CD4-positive, alpha-beta T cell treated with Interleukin-4 for 4 hours (primary cell): ENCODE results near the gene HSFX3.
"Not testable (repeated sequence)": the region's sequence is repeated elsewhere in the genome, so short reads cannot be mapped to it uniquely, and the experiment has no call there.

Source experiments
- DNase-seq: peaks from one replicate; pipeline ENCODE4 v3.0.0-alpha.2; 2020

Gene HSFX3

DNA sequence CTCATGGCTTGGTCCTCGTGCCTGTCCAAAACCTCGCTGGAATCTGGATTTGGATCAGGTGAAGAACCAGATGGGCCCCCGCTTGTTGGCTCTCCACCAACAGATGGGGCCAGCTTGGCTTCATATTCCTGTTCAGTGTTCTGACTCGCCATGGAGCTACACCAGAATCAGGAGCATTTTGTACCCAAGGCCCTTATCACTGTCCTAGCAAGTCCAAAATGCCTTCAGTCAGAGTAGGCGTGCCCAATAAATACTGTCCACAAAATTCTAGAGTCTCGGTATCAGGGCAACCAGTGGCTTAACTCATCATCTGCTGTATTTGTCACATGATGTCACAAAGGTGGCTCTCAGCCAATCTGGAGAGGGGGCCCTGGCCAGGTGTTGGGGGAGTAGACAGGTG, at the start of gene HSFX3:
HSFX3 (minus strand) TSS at position 224 of the 400 bp plus-strand sequence; CDS start at position 152, 72 bp downstream.
- not testable (repeated sequence) for DNase-seq

DNA sequence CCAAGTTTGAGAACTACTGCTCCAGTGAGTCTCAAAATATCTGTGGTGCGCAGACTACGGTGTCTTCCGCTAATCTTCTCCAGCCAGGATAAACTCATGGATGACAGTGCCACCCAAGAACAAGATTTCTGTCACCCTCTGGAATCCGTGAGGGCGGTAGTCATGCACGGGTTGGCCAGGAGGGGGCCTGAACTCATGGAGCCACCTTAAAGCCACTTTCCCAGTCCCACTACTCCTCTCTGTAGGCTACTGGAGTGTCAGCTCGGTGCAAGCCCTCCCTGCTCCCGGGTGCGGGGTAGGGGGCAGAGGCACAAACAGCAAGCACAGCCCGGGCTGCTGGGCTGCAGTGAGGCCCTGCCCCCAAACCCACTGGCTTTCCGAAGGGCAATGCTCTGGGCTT, 48.9 kb upstream of the HSFX3 start:
- DNase-seq = not testable (repeated sequence)

GRCh38 chrX:149595943-149596342, 46.2 kb upstream of the HSFX3 start:
- DNase-seq = not testable (repeated sequence)

- DNase-seq = not testable (repeated sequence)
Measured at GRCh38 chrX:149595214-149595613, 45.5 kb upstream of the HSFX3 start, which contains the start of gene HSFX2. TSS of gene HSFX2 (minus strand) at chrX:149595314. CDS start at chrX:149594700, 614 bp downstream.

DNA sequence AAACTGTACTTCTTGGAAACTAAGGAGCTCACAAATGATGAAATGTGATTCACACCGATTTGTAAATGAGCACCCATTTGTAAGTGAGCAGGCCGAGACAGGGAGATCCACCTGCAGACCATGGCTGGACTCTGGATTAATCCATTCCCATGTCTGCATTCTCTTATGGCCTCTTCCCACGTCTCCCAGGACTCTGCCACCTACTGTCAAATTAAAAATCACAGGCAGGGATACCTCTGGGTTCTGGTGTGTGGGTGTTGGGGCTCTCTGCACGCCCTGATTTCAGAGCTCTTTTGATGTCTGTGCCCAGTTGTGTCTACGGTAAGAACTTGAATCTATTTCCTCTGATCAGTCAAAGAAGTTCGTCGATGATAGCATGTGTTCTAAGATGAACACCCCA, 41.3 kb upstream of the HSFX3 start:
- DNase-seq = not testable (repeated sequence)

GRCh38 chrX:149587359-149587758, 37.6 kb upstream of the HSFX3 start, which contains the start of gene MAGEA9B:
TSS of gene MAGEA9B (minus strand) at chrX:149587459. CDS start at chrX:149583179, 4,280 bp downstream.
- DNase-seq = not testable (repeated sequence)

DNA sequence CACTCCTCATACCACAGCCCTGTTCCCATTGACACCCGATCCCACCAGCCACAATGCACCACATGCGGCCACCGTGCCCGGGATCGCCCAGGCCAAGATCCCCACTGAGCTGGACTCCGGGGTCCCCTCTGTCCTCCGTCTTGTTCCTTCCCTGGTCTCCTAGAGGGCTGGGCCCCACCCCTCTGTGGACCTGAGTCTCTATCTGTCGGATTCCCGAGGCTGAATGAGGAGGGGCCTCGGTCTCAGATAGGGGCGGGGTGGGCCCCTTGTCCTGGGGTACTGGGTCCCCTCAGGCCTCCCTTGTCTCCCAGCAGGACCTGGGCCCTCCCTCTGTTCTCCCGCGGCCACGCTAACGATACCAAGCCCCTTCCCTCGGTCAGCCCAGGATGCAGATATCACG, 35.9 kb upstream of the HSFX3 start:
- DNase-seq = not testable (repeated sequence)

GRCh38 chrX:149573456-149573855, 23.7 kb upstream of the HSFX3 start:
- DNase-seq = not testable (repeated sequence)

DNA sequence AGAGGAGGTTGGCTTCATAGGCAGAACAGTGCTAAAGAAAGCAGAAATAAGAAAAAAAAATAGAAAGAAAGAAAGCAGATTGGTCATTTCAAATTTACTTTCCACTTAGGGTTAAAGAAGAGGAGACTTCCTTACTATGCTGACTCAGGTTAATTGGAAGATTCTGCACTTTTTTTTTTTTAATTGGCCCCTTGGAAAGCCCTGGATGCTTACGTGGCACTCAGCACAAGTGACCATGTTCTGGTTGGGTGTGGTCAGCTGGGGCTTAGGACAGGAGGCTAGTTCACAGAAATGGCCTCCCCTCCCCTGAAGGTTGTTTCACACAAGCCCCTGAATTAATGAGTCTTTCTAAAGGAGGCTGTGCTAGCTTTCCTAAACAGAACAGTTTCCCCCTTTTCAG, 23.0 kb upstream of the HSFX3 start:
- DNase-seq = no peak

DNA sequence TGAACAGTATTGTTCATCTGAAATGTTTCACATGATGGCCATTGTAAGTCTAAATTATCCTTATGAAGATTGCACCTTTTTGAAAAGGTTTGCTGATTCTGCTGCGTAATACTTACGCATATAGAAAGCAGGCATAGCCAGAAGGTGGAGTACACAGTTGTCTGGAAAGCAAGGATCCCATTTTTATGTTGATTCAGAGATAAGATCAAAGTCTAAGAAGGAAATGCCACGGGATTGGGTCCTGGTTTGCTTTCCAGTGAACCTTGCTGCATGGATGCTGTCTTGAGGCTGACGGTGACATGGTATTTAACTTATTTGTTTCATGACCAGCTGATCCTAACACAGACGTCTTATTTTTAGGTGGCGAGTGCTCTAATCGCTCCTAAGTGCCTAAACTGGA, 22.0 kb upstream of the HSFX3 start:
- DNase-seq = no peak

DNA sequence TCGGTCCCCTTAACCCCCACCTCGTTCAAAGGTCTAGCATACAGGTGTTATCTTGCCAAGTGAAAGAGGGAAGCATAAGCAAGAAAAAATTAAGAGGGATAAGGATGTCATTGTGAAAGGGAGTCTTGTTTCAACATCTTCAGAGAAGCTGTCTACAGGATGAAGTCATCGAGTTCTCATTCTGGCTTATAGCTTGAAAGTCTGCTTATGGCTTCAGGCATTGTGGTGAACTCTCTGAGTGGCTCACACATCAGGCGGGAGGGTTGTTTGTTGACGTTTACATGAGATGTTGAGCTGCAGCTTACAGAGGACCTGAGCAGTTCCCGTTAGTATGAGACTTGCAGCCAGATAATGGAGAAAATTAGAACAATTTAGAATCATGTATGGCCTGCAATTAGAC, 20.9 kb upstream of the HSFX3 start:
- no peak for DNase-seq

DNA sequence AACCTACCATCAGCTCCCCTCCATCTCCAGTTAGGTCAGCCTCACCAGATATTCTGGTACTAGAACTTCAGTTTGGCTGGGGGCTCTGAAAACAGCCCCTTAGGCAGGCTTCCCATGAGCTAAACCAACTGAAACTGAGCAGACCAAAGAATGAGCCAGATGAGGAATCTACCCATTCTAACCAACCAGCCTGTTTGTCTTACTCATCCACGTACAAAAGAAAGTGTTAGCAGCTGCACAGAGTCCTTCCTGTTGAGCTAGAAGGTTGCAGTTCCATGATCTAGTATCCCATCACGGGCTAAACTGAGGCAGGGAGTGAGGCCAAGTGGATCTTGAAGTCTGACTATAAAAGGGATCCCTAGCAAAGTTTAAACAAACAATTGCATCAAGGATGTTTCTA, 20.0 kb upstream of the HSFX3 start:
- DNase-seq = no peak

- no peak for DNase-seq
Measured at GRCh38 chrX:149568701-149569296, 19.1 kb upstream of the HSFX3 start.

- no peak for DNase-seq
Measured at GRCh38 chrX:149567621-149568417, 18.1 kb upstream of the HSFX3 start.

DNA sequence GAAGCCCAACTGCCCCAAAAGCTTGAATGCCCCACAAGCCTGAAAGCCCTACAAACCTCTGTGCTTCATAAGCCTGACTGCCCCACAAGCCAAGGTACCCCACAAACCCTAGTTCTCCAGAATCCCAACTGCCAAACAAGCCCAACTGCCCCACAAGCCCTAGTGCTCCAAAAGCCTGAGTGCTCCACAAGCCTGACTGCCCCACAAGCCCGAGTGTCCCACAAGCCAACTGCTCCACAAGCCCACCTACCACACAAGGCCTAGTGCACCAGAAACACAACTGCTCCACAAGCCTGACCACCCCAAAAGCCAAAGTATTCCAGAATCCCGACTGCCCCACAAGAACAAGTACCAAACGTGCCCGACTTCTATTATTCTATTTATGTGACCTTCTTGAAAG, 13.6 kb upstream of the HSFX3 start:
- no peak for DNase-seq

DNA sequence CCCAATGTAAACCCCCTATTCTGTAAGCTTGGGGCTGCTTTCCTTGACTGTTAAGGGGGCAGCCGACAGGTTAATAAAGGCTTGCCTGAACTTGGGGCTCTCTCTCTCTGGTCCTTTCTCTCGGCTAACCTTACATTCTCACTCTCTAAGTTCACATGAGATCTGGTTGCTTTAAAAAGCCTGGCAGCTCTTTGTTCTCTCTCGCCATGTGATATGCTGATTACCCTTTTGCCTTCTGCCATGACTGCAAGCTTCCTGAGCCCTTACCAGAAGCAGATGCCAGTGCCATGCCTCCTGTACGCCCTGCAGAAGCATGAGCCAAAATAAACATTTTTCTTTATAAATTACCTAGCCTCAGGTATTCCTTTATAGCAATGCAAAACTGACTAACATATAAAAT, 5.5 kb upstream of the HSFX3 start:
- not testable (repeated sequence) for DNase-seq

DNA sequence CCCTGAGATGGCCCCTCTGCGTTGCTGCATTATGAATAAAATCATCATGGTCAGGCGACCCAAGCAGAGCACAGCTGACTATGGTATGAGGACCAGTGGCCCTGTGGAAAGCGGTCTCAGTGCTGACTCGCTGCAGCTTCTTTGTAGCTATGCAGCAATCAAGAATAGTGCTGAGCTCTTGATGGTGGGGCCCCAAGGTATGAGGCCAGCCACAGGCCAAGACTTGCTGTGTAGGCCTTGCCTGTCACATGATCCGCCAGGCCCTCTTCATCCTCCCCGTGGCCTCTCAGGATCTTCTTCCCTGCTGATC, 2.2 kb upstream of the HSFX3 start:
- DNase-seq = not testable (repeated sequence)

DNA sequence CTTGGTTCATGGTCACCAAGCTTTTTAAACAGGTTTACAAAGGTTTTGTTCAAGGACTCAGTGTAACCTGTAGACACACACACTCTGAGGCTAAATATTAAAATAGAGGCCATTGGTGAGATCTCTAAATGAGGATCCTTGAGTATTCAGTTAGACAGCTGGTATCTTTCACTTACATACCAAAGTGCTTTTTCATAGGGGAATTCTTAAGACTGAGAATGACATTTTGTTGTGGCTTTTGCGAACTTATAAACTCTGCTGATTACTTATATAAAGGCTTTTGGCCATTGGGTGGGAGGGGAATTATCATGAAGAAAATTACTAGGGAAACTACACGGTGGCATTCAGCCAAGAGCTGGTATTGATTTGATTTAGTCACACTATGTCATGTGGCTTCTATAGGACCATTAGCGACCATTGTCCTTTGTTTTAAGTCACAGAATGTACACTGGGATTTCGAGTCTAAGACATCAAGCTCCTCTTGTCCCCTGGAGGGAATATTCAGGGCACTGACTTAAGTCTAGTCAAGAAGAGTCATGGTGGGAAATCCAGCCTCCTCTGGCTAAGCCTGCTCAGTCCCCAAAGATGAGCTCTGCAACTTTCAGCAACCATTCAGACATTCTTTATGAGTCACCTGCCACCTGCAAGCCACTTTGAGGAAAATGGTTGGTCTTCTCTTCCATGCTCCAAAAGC, 1.7 kb upstream of the HSFX3 start:
- not testable (repeated sequence) for DNase-seq

DNA sequence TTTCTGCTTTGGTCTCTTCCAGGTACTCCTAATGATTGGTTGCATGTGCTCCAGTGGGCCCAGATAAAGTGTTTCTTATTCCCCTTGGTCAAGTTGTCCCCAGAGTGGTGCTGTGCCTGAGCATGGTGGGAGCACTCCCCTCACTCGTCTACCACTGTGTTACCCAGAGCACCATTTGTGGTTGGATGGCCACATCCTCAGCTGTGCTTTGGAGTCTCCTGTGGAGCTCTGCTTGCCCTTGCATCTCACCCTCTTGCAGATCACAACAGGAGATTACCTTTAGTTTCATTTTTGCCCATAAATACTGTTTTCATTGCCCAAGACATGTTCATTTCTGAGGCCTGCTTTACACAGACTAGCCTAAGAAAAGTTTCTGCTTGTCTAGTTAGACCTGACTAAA, 730 bp upstream of the HSFX3 start:
- DNase-seq = not testable (repeated sequence)

GRCh38 chrX:149547782-149548181, 1.9 kb downstream of the HSFX3 start:
- DNase-seq = not testable (repeated sequence)

DNA sequence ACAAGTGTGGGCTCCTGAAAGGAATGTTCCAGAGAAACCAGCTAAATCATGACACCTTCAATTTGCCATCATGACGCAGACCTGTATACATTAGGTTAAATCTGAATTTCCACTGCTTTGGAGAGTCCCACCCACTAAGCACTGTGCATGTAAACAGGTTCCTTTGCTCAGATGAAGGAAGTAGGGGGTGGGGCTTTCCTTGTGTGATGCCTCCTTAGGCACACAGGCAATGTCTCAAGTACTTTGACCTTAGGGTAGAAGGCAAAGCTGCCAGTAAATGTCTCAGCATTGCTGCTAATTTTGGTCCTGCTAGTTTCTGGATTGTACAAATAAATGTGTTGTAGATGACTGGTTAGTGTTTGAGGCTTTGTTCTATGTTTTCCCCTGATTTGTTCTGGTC, 2.8 kb downstream of the HSFX3 start:
- not testable (repeated sequence) for DNase-seq

- not testable (repeated sequence) for DNase-seq
Measured at GRCh38 chrX:149545545-149546543, 3.9 kb downstream of the HSFX3 start.
